IMR-90 (cell line): Measurements from ENCODE around the gene ZNF385B. TPM values are rescaled to one million over a fixed set of nuclear protein-coding genes. Genes with fewer than 3 reads are reported as not detected.

Source experiments
- ATAC-seq: fragments of 200-7000 bp; cut with Tn5 transposase; 2 replicates; pipeline ENCODE4 v1.9.1; 2020; ENCODE audit warnings: low read depth, mild to moderate bottlenecking, moderate library complexity
- BruUV-seq: library from RNA; stranded (reverse); fragments of 400-500 nt; replicated peaks from 2 replicates; lab custom pipeline; 2021; lab: Mats Ljungman, UMichigan
- CTCF ChIA-PET: fragments of 300-600 bp; formaldehyde crosslinking; extraction: SDS; loops from one replicate; lab custom pipeline; 2021; ENCODE audit warnings: antibody characterized with exemption; lab: Yijun Ruan, JAX
- POLR2A ChIA-PET: fragments of 300-600 bp; sonication (Branson Sonifier 250); formaldehyde crosslinking; loops from one replicate; lab custom pipeline; 2022; ENCODE audit warnings: antibody characterized with exemption; ENCODE audit not compliant: unreplicated experiment; lab: Charles Lee
- DNase-seq: peaks from one replicate; pipeline ENCODE4 v3.0.0; 2013
- H2AFZ ChIP-seq: replicated peaks from 2 replicates; pipeline ENCODE3; 2013; ENCODE audit warnings: low read length, mild to moderate bottlenecking; ENCODE audit not compliant: poor library complexity
- H2AK5ac ChIP-seq: 2 replicates; pipeline ENCODE4 v1.6.1; 2013; ENCODE audit warnings: low read depth, low read length, inconsistent platforms
- H2AK9ac ChIP-seq: replicated peaks from 2 replicates; pipeline ENCODE3; 2013; ENCODE audit warnings: mild to moderate bottlenecking, low read depth, low read length, moderate library complexity; ENCODE audit not compliant: poor library complexity
- H2BK120ac ChIP-seq: 2 replicates; pipeline ENCODE4 v1.6.1; 2013; ENCODE audit warnings: low read depth, low read length, inconsistent platforms
- H2BK15ac ChIP-seq: 3 replicates; pipeline ENCODE4 v1.6.1; 2013; ENCODE audit warnings: low read depth, low read length, inconsistent platforms
- H2BK20ac ChIP-seq: 2 replicates; pipeline ENCODE4 v1.6.1; 2013; ENCODE audit warnings: low read depth, mild to moderate bottlenecking, inconsistent platforms, low read length, moderate library complexity
- H2BK5ac ChIP-seq: 2 replicates; pipeline ENCODE4 v1.6.1; 2013; ENCODE audit warnings: mild to moderate bottlenecking, low read depth, low read length, inconsistent platforms; ENCODE audit not compliant: poor library complexity, severe bottlenecking
- H3K14ac ChIP-seq: replicated peaks from 2 replicates; pipeline ENCODE4 v1.6.1; 2013; ENCODE audit warnings: low read depth, low read length, inconsistent platforms
- H3K18ac ChIP-seq: 2 replicates; pipeline ENCODE4 v1.6.1; 2013; ENCODE audit warnings: low read depth, low read length, control low read depth
- H3K23ac ChIP-seq: 2 replicates; pipeline ENCODE4 v1.6.1; 2013; ENCODE audit warnings: low read depth, low read length, inconsistent platforms
- H3K27ac ChIP-seq: 2 replicates; pipeline ENCODE4 v1.5.1; 2013; ENCODE audit warnings: mild to moderate bottlenecking, control low read depth, low read length; ENCODE audit not compliant: insufficient read depth
- H3K27me3 ChIP-seq: 2 replicates; pipeline ENCODE4 v1.6.1; 2013; ENCODE audit warnings: low read length; ENCODE audit not compliant: control insufficient read depth, insufficient read depth
- H3K36me3 ChIP-seq: 2 replicates; pipeline ENCODE4 v1.6.1; 2013; ENCODE audit warnings: low read length, mixed read lengths; ENCODE audit not compliant: control insufficient read depth, insufficient read depth
- H3K4ac ChIP-seq: 2 replicates; pipeline ENCODE4 v1.6.1; 2013; ENCODE audit warnings: low read depth, low read length, inconsistent platforms
- H3K4me1 ChIP-seq: 2 replicates; pipeline ENCODE4 v1.6.1; 2013; ENCODE audit warnings: low read length, mixed read lengths; ENCODE audit not compliant: control insufficient read depth, insufficient read depth
- H3K4me2 ChIP-seq: 2 replicates; pipeline ENCODE4 v1.6.1; 2013; ENCODE audit warnings: low read depth, mild to moderate bottlenecking, control low read depth, low read length, moderate library complexity
- H3K4me3 ChIP-seq: 2 replicates; pipeline ENCODE4 v1.5.1; 2013; ENCODE audit warnings: low read depth, mild to moderate bottlenecking, control low read depth, low read length, moderate library complexity; ENCODE audit not compliant: insufficient read depth
- H3K56ac ChIP-seq: 2 replicates; pipeline ENCODE4 v1.6.1; 2013; ENCODE audit warnings: low read length, inconsistent platforms; ENCODE audit not compliant: insufficient read depth; ENCODE audit errors: extremely low read depth
- H3K79me1 ChIP-seq, 2 experiments: 2 replicates each; pipeline ENCODE4 v1.6.1; 2013; ENCODE audit warnings: low read length in 2 of 2, inconsistent platforms in 1 of 2, low read depth in 1 of 2
- H3K9ac ChIP-seq: 2 replicates; pipeline ENCODE4 v1.6.1; 2013; ENCODE audit warnings: low read depth, low read length, control low read depth
- H3K9me1 ChIP-seq: 2 replicates; pipeline ENCODE4 v1.6.1; 2013; ENCODE audit warnings: low read length, inconsistent platforms; ENCODE audit not compliant: insufficient read depth
- H3K9me3 ChIP-seq: 2 replicates; pipeline ENCODE4 v1.6.1; 2013; ENCODE audit warnings: low read length; ENCODE audit not compliant: control insufficient read depth, insufficient read depth
- H4K20me1 ChIP-seq: 2 replicates; pipeline ENCODE4 v1.6.1; 2013; ENCODE audit warnings: low read length, inconsistent platforms; ENCODE audit not compliant: insufficient read depth
- H4K5ac ChIP-seq: 2 replicates; pipeline ENCODE4 v1.6.1; 2013; ENCODE audit warnings: mild to moderate bottlenecking, low read depth, low read length, control low read depth
- H4K8ac ChIP-seq, 2 experiments: 2 replicates each; pipeline ENCODE4 v1.6.1; 2013; ENCODE audit warnings: low read depth in 2 of 2, low read length in 2 of 2, control low read depth in 1 of 2, inconsistent platforms in 1 of 2
- H4K91ac ChIP-seq: 2 replicates; pipeline ENCODE4 v1.6.1; 2013; ENCODE audit warnings: low read depth, low read length, inconsistent platforms; ENCODE audit not compliant: insufficient read depth
- BHLHE40 ChIP-seq: fragments of 150-350 bp; IDR thresholded peaks from 2 replicates; pipeline ENCODE4 v1.6.1; 2016; ENCODE audit warnings: mild to moderate bottlenecking, low read depth, low read length
- CEBPB ChIP-seq: IDR thresholded peaks from 2 replicates; pipeline ENCODE4 v1.6.1; 2012; ENCODE audit warnings: low read depth, low read length, improper control_type of control experiment
- MAZ ChIP-seq: IDR thresholded peaks from 2 replicates; pipeline ENCODE4 v1.6.1; 2012; ENCODE audit warnings: low read depth, mild to moderate bottlenecking, low read length, improper control_type of control experiment, moderate library complexity, borderline replicate concordance
- SMC3 ChIP-seq: fragments of 150-350 bp; IDR thresholded peaks from 2 replicates; pipeline ENCODE4 v1.6.1; 2016; ENCODE audit warnings: low read depth, mild to moderate bottlenecking, antibody characterized with exemption, low read length, moderate library complexity
- WGBS, 2 experiments: methylation state at CpG; one replicate each; pipeline versions ENCODE4 v1.1.5 to v1.1.7; 2013; ENCODE audit warnings: missing lambda C conversion rate in 2 of 2; ENCODE audit not compliant: insufficient read length in 1 of 2; ENCODE audit errors: extremely low coverage in 2 of 2; 5-methylcytosine and 5-hydroxymethylcytosine counted together
- dilution Hi-C: fragments of 300-500 bp; cut with HindIII; formaldehyde crosslinking; loops from one replicate; pipeline ENCODE4 v1.14.3; 2018; ENCODE audit warnings: low sequenced_read_pairs; ENCODE audit not compliant: unreplicated experiment
- in situ Hi-C: fragments of 300-500 bp; cut with MboI; formaldehyde crosslinking; loops from 3 replicates; pipeline ENCODE4 v1.14.3; 2019; ENCODE audit warnings: low sequenced_read_pairs, inconsistent platforms, mixed read lengths
- intact Hi-C: fragments of 100-400 bp; cut with micrococcal nuclease; formaldehyde crosslinking; loops from 2 replicates; pipeline ENCODE4 v1.10.0; 2022
- polyA plus RNA-seq, 3 experiments: library from polyadenylated mRNA; depleted of rRNA; stranded (reverse); fragments of >200 nt; gene quantifications; 2 replicates each; pipeline ENCODE4 v1.2.3, GENCODE V29; 2012; ENCODE audit warnings: low replicate concordance in 1 of 3
- total RNA-seq: library from RNA; depleted of rRNA; stranded (reverse); fragments of >200 nt; gene quantifications from 2 replicates; pipeline ENCODE4 v1.2.3, GENCODE V29; 2012

The ZNF385B gene
- total and polyA plus RNA-seq, 2 of the 4 experiments (the other 2 are of a cell fraction): not detected

DNA sequence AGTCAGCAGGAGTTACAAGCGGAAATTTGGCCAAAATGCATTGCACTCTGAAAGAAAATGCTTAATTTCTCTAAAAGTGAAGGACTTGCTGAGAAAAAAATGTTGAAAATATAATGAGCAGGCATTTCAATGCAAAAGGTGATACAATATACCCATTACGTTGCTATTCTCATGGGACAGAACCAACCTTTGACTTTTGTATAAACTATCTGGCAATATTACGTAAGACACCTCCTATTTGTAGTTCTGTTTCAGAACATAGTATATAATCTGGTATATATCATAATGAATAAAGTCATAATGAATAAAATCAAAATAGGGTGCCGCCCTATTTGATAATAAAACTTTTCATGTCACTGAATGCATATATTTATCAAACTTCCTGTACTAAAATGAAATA is 310.6 kb downstream of the ZNF385B start:
- CTCF ChIA-PET: no interaction called here
- no TSS peak for BruUV-seq
- Histone ChIP-seq H3K4me2 (no peak overlapping the region), H4K5ac (no peak overlapping the region), H3K4me3 (no peak overlapping the region), H3K79me1 (no peaks in the 10 kb centered on the region), H3K9ac (no peak overlapping the region), H2BK5ac (no peak overlapping the region), H3K18ac (no peak overlapping the region), H4K8ac (no peak overlapping the region), H2AK9ac (no peak overlapping the region), H2BK20ac (no peak overlapping the region), H3K23ac (no peak overlapping the region), H4K20me1 (no peaks in the 10 kb centered on the region), H3K56ac (no peak overlapping the region), H2AK5ac (no peak overlapping the region), H3K9me3 (no peaks in the 10 kb centered on the region), H3K4ac (no peak overlapping the region), H3K14ac (no peak overlapping the region), H2BK15ac (no peak overlapping the region), H2BK120ac (no peak overlapping the region), H3K9me1 (no peaks in the 10 kb centered on the region), H3K36me3 (no peaks in the 10 kb centered on the region), H3K4me1 (no peaks in the 10 kb centered on the region), H3K27ac (no peak overlapping the region), H2AFZ (no peak overlapping the region), H3K27me3 (no peaks in the 10 kb centered on the region), H4K91ac (no peak overlapping the region)
- intact Hi-C loops (no loop called here), dilution Hi-C loops (no loop called here), in situ Hi-C loops (no loop called here)
- WGBS, 2 experiments: no CpG with 5 or more reads among the region's 4 CpGs
- POLR2A ChIA-PET: no interaction called here
- DNase-seq: no peak
- ATAC-seq: no peak
- TF ChIP-seq CEBPB (peak; percentile 47), BHLHE40 (no peak), SMC3 (no peak), MAZ (no peak)
